GM03348 (cell line): Measurements from ENCODE around the gene ENTPD2.
"Not testable (repeated sequence)": the region's sequence is repeated elsewhere in the genome, so short reads cannot be mapped to it uniquely, and the experiment has no call there.

ENCODE experiments used
- DNase-seq: peaks from one replicate; pipeline ENCODE4 v3.0.0; 2012; ENCODE audit warnings: low spot score

The ENTPD2 gene

DNA sequence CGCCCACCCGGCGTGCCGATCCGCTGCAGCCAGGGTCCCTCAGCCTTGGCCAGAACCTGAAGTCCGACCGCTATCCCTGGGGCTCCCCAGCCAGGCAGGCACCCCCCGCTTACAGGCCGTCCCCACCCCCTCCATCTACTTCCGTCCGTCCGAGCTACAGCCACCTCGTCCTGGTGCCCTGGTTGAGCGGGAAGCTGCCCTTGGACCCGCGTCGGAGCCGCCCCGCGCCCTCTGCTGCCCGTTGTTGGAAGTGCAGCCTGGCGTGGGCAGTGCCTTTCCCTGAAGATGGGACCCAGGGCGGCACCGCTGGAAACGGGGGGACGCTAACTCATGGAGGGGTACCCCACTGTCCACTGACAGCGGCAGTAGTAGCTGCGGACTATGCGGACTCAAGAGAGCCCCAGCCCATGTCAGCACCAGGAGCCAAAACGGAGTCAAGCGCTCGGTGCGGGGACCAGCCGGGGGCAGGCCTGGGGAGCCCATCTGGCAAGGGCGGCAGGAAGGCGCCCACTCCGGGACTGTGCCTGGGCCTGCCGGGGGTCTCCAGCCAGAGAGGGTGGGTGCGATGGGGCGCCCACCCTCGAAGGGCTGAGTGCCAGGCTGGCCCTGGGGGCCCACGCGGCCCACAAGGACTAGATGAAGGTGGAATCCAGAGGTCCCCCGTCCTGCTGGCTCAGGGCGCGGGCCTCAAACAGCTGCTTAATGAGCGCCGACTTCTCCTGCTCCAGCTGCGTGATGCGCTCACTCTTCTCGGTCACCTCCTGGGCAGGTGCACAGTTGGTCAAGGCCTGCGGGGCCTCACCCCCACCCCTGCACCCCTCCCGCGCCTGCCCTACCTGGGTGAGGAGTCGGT, 10.4 kb upstream of the ENTPD2 start:
- DNase-seq = peak; percentile 85

DNA sequence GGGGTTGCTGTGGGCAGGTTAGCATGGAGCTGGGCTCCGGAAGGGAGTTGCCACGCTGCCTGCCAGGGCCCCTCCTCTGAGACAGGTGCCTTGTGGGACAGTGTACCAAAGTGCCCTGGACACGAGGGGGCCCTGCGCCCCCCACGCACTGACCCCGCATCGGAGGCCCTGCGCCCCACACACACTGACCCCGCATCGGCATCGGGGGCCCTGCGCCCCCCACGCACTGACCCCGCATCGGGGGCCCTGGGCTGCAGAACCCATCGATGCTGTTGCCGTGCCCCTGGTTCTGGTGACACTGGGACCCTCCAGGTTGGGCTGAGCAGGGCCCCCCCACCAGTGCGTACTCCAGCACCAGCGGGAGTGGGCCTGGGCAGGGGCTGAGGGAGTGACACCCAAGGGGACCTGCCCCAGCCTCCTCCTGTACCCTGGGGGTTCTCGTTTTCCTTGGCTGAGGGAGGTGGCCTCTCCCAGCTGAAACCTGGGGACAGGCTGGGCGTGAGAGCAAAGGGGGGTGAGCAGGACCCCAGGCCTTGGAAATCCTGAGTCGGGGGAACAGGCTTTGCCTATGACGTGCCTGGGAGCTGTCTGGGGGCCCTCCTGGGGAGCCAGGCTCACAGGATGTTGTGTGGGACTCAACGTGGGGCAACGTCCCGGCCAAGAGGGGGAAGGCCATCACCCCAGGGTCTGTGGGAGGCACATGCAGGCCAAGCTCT, 9.6 kb upstream of the ENTPD2 start:
- no peak for DNase-seq

DNA sequence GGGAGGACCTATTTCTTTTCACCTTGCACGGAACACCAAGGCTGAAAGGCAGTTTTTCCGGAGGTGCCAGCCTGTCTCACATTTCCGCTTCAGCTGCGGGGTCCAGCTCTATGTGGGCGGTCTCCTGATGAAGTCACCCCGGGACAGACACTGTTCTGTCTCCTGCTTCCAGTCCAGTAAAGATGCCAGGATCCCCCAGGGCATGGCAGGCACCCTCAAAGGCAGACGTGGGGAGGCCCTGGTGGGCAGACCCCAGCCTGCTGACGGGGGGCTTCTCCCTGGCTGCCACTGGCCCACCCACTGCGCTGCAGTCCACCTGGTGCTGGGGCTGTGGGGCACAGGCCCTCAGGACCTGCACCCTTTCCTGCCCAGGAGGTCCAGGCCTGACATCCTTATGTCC, 8.9 kb upstream of the ENTPD2 start:
- DNase-seq = not testable (repeated sequence)

DNA sequence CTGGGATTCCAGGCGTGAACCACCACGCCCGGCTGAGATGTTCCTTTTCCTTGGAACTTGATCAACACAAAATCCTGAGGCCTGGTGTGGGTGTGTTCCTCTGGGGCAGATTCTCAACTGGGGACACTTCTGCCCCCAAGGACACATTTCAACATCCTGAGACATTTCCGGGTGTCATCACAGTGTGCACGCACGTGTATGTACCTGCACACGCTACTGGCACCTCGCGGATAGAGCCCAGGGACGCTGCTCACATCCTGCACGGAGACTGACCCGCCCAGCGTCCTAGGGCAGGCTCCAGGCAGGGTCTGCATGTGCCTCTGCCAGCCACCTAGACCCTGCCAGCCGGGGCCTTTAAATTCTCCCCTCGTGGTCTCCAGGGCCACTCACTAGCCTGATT, 8.5 kb upstream of the ENTPD2 start:
- DNase-seq = no peak

DNA sequence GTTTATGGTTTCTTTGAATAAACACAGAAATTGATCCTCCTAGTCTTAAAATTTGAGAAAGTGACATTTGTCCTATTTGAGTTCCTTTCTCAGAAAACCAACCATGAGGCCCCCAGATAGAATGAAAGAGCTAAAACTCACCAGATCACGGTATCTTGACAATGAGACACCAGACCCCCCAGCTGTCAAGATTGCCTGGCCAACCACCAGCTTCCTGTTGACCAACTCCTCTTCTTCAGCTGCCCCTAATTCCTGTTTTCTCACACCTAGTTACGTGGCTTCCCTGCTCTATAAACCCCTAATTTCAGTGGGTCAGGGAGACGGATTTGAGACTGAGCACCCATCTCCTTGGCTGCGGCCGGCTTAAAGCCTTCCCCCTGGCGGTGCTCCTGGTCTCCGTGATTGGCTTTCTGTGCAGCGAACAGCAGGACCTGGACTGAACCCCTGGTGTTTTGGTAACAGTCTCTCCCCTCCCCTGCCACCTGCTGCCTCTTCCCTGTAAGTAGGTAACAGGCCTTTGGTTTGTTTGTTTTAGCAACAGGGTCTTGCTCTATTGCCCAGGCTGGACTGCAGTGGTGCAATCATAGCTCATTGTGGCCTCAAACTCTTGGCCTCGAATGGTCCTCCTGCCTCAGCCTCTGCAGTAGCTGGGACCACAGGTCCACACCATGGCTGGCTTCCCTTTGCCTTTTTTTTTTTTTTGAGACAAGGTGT, 4.8 kb upstream of the ENTPD2 start:
- no peak for DNase-seq

DNA sequence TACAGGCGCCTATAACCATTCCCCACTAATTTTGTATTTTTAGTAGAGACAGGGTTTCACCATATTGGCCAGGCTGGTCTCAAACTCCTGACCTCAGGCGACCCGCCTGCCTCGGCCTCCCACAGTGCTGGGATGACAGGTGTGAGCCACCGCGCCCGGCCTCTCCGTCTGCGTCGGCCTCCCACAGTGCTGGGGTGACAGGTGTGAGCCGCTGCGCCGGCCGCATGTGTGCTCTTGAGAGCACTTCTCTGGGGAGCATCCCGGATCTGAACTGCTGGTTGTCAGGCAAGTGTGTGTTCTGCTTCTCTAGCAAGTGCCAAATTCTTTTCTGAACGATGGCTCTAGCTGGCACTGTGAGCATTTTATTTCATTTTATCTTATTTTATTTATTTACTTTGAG, 3.7 kb upstream of the ENTPD2 start:
- DNase-seq = no peak

DNA sequence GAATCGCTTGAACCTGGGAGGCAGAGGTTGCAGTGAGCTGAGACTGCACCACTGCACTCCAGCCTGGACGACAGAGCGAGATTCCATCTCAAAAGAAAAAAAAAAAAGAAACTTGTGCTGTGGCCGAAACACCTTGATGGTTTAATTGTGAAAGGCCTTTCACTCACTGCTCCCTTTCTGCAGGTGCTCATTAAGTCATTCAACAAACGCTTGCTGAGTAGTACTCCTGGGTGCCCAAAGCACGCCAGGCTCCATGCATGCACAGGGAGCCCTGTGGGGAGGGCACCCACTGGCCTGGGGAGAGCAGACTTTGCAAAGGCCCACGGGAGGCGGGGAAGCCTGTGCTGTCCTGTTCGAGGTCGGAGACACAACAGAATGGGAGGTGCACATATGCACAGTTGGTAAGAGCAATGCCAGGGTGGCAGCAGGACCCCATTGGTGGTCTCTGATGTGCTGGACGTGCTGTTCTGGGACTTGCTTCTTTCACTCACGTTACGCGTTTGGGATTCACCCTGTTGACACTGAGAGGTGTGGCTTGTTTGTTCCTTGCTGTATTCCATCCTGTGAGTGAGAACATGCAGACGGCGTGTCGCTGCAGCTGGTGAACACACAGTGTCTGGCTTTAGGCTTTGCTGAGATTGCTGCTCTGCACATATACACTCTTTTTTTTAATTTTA, 3.0 kb upstream of the ENTPD2 start:
- DNase-seq = no peak

DNA sequence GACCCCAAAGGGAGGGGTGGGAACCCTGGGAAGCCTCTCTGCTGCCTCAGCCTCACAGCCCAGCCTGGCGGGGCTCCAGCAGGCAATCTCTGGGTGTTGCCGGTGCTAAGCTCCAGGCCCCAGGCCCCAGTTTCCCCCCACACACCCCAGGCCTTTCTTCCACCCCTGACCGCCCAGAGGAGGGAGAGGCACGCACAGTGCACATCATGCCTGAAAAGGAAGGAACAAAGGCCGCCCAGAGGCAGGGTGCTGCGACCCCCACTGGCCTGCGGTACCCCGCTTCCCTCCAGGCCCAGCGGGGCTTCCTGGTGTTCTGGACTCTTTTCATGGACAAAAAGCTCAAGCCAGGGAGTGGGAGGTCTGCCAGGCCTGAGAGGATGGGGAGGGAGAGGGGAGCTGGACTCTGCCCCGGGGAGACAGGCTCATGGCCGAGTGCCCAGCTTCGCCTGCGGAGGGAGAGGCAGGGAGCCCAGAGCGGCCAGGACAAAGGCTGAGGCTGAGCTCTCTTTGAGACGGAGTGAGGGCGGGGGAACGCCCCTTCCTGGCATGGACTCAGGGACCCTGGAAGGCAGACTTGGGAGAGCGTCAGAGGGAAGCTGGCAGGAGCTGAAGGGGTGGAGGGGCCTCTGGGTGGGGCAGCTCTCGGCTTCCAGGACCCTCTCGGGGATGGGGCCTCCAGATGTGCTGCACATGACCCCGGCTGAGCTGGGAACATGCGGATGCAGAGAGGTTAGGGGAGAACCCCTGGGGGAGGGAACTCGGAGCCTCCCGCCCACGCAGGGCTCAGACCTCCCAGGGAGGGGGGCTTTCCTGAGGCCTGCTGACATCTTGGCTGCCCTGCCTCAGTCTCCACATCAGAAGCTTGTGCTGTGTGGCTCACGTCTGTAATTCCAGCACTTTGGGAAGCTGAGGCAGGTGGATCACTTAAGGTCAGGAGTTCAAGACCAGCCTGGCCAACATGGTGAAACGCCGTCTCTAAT, 1.8 kb upstream of the ENTPD2 start:
- DNase-seq = peak; percentile 81

DNA sequence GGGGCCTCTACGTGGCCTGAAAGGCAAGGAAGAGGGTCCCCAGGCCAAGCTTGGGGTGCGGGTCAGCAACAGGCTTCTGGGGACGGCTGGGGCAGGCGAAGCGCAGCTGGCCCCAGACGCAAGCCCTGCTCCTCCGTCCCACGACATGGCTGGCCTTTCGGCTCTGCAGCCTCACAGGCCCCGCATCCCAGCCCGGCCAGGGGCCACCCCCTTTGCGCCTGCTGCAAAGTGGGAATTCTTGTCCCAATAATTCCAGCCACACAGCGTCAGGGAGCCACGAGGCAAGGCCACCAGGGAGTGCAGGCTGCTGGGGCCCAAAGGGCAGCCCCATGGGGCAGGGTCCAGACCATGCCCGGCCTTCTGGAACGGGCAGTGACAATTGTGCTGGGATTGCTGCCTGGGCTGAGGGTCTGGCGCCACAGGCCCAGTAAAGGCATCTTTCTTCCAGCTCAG, 1.1 kb upstream of the ENTPD2 start:
- DNase-seq = no peak

DNA sequence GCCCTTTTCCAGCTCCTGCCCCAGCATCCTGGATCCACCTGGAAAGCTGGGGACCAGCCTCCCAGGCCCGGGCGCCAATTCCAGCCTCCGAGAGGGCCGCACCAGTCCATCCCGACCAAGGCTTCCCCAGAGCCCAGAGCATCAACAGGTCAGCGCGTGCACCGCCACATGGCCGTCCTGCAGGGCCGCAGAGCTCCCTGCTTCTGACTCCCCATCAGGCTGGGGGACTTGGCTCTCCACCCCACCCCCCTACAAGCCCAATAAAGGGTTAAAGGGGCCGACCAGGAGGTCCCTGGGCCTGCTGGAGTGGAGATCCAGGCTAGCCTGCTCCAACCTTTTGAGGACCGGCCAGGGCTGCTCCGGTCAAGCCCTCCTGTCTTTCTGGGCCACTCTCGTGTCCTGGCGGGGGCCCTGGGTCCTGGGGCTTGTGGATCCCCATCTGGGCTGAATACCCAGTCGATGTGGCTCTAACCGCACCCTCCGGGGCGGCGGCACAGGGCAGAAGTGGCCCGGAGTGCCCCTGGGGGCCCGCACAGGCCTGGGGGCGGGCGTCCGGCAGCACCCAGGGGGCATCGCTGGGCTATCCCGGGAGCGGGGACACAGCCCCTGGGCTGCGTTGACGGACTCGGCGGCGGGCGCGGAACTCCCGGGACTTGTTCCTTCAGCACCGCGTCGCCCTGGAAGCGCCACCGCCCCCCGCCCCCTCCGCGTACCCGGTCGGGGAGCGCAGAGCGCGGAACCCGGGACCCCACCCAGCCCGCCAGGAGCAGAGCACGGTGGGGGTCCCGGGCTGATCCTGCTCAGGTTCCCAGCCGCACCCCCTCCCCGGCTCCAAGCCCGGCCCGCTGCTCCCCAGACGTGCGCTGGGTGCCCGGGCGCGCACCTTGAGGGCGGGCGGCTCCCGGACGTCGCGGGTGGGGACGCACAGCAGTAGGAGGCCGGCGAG, 590 bp downstream of the ENTPD2 start:
- no peak for DNase-seq

DNA sequence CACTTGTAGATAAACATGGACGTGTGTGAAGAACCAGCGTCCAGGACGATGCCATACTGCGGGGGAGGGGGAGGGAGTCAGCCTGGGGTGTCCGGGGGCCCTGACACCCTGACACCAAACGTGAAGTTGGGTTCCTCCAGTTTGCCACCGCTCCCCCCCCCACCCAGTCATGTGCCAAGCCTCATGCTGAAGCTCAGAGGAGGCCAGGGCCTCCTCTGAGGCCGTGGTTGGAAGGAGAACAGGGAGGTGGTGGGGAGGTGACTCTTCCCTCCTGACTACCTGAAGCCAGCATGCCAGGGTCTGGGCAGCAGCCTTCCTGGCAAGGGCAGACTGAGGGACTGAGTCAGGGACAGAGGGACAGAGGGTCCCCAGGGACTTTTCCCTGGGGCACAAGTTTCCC, 1.6 kb downstream of the ENTPD2 start:
- DNase-seq = no peak

DNA sequence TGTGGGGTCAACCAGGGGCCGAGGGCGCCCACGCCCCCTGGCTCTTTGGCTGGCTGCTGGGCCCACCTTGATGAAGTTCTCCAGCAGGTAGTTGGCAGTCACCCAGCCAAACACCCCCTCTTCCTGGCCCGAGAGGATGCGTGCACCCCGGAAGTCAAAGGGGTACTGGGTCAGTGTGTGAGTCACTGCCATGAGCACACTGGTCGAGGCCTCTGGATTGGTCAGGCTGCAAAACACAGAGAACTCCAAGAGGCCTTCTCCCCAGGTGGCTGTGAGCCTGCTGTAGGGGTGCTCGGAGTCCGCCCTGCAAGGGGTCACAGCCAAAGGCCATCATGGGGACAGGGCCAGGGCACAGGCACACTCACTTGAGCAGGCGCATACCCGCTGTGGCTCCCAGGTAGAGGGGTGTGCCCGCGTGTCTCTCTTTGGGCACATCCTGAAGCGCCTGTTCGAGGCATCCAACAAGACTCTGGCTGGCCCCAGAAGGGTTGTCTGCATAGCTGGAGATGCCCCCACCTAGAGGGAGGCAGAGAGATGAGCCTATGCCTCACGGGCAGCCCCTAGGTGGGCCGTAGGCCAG, 2.6 kb downstream of the ENTPD2 start:
- no peak for DNase-seq

DNA sequence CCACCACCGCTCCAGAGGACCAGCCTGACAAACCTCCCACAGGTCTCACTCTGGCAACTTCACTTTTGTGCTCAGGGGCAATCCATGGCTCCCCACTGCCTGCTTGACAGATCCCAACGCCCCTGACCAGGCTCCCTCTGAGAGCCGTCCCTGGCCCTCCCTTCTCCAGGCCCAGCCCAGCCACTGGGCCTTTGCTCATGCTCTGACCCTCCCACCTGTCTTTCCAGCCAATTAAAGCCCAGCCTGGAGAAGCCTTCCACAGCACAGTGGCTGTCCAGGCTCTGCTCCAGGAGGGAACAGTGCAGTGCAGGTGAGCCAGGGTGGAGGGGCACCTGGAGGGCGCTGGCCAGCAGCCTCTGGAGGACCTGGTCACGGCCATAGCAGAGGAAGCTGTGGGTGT, 3.3 kb downstream of the ENTPD2 start:
- no peak for DNase-seq

DNA sequence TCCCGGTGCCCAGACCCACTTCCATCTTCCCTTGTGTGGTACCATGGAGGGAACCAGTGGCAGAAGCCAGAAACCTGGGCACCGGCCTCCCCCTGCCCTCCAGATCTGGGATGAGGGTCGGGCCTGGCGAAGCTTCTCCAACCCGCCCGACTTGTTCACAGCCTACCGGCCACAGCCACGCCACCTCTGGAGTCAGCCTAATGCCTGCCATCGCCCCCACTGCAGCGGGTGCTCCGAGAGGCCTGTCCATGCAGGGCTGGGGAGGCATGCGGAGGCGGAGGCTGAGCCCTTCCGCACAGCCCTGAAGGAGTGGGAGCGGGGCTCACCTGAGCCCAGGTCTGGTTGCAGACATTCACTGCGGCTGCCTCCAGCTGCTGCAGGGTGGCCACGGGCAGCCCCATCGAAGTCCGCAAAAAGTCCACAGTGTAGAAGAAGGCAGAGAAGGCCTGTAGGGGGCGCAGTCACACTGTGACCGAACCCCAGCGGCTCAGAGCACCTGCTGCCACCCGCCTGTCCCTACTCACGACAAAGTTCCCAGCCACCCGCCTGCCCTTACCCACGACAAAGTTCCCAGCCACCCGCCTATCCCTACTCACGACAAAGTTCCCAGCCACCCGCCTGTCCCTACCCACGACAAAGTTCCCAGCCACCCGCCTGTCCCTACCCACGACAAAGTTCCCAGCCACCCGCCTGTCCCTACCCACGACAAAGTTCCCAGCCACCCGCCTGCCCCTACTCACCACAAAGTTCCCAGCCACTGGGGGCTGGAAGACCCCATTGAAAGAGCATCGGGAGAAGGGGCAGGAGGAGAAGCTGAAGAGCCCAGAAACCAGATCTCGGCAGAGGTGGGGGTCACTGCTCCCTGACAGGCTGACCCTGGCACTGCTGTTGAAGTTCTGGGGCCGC, 4.1 kb downstream of the ENTPD2 start:
- peak; percentile 71 for DNase-seq

DNA sequence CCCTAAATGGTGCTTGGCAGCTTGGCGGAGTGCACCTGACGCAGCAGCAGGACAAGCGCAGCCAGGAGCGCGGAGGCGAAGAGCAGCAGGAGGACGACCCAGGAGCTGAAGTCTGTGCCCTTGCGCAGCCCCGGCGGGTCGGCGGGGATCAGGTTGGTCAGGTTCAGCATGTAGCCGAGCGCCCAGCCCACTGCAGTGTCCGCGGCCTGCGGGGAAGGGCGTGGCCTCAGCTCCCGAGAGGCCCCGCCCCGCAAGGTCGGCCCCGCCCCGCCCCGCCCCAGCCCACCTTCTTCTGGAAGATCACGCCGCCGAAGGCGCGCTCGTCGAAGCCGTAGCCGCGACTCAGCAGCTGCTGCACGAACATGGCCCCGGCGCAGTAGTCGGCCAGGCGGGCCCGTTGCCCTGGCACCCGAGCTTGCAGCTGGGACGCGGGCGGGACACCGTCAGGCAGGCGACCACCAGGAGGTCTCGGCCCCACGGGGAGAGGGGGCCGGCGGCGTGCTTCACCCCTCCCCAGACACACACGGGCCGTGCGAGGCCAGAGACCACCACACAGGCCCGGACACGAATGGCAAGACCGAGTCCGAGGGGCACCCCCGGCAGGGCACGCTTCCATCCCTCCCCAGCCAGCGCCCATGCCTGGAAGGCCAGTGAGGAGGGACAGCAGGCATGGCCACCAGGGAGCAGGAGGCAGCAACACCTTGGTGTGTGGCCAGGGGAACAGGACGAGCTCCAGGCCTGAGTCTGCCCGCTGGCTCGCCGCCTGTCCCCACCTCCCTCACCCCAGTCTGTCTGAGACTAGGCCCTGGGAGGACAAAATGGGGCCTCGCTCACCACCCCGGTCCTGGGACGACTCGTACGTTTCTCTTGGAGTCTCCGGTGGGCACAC, 5.0 kb downstream of the ENTPD2 start:
- DNase-seq = no peak

DNA sequence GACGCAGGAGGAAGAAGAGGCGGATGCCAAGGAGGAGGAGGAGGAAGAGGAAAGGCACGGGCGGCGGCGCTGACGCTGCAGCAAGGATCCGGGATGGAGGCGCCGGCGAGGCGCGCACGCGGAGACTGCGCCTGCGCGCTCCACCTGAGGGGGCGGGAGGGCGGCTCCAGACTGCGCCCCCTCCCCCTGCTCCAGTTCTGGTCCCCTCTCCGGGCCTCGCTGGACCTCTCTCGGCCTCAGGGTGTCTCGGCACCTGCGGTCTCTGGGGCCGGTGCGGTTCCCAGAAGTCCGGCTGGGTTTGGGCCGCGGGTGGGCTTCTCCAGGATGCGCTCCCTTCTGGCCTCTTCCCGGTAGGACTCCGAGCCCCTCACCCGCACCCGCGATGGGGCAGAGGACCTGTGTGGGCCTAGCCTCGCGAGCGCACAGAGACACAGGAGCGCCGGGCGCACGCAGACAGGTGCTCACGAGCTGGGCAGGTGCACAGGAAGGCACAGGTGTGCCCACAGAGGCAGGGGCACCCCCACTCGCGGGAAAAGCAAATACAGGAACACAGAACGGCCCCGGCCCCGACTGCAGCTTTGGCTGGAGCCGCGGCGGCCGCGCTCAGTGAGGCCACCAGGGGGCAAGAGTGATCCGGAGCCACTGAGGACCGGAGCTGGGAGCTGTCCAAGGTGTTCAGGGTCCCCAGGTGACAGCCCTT, 7.6 kb downstream of the ENTPD2 start, which contains the start of gene NPDC1:
NPDC1 (minus strand) TSS at position 90 of the 700 bp plus-strand sequence. CDS start 188 bp downstream, outside the sequence.
- DNase-seq = peak; percentile 94
